HG03460 (cell line): ENCODE measurements around the gene ROGDI.
A peak's percentile ranks its signal among the peaks of the same experiment; 100 is the strongest.

ENCODE experiments used
- ATAC-seq: cut with Tn5 transposase; IDR thresholded peaks from one replicate; pipeline ENCODE4 v1.9.1; 2021; ENCODE audit not compliant: unreplicated experiment

ROGDI gene

DNA sequence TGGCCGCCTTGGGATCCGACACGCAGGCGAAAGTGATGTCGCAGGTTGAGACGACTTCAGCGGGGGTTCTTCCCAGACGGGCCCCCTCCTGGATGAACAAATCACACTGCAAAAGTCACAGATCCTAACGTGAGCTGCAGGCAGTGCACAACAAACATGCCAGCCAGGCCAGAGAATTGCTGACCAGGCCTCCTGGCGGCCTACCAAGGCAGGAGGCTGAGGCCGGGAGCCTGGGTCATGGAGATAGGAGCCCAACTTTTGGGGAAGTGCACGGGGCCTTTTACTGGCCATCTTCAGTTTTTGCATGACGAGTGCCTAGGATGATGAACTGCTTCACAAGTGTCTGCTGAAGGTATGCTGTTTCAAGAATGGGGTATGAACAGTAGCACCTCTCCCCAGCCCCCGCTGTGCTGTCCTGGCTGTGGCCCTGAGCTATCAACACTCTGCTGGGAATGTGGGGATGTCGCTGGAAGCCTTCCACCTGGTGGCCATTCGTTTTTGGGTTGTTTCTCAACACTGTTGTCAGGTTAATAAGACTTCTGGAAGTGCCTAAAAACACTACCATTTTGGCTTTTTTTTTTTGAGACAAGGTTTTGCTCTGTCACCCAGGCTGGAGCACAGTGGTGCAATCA is 12.2 kb upstream of the ROGDI start:
- ATAC-seq, result no peak

DNA sequence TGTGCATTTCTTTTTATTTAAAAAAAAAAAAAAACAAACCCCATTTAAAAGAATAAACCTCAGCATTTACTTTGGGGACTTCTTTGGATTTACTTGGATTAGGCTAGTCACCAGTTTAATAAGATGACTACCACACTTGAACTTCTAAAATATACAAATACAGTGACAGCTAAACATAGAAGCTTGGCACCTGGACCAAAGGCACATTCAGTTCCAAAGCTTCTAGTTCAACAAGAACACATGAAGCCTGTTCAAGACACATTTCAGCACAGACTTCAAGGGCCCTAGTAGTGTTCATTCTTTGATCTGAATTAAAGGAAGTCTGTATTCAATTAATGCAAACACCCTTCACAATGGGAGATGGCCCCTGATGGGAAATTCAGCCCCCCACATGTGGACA is 11.6 kb upstream of the ROGDI start:
- ATAC-seq, result no peak

DNA sequence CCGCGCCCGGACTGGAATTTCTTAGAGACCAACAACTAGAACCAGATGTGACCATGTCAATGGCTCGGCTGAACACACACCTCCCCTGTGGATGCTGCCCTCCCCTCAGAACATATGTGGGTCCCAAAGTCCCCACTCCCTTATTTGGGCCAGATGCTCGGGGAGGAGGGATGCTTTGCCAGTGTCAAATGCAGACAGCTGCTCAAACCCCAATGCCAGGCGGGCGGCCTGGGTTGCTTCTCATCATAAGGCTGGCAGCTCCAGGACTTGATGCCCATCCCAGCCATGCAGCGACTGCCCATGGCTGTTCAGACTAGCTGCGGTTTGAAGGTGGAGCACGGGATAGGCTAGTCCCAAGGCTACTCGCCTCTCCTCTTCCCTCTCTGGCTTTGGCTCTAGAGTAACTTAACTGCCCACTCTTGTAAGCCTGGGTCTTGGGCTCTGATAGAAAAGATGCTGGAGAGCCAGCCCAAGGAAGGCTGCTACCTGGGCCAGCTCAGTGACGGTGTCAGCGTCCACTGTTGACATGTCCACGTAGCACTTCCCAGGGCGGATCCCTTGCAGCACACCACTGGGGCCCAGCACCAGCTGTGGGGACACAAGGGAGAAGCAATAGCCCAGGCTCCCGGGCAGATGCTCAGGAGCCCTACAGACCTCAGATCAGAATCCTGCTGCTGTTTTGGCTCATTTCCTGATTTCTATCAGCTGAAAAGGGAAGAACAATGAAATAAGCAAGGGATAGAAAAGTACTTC is 11.0 kb upstream of the ROGDI start:
- ATAC-seq, result no peak

DNA sequence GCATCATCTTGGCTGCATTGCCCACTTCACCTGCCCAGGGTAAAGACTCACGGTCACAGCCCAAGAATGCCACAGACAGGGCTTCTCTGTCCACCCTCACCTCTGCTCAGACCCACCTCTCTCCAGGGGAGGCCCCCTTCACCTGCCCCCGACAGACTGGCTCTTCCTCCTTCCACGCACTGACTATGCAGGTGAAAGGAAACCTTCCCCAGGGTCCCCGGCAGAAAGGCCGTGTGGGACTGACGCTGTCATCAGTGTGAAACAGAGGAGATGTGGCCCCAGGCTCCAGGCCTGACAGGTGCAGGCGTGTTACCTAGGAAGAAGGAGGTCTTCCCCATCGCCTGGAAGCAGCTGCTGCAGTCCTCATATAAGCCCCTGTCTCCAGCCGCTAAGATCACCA is 9.3 kb upstream of the ROGDI start:
- ATAC-seq, result no peak

DNA sequence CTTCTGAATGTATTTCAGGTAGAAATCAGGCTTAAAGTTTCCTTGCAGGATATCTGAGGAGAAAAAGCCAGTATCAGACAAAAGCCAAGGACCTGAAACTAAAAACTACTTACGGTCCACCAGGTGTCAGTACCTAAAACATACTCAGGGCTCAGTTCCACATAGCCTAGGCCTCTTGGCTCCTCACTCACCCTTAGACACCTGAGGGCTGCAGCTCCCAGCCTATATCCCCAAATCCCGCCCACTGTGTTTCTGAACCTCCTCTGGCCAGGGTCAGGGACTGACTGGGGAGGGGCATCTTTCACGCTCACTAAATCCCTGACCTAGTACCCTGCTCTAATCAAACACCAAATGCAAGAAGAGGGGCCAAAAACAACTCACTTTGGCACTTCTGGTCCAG is 8.8 kb upstream of the ROGDI start:
- no peak for ATAC-seq

DNA sequence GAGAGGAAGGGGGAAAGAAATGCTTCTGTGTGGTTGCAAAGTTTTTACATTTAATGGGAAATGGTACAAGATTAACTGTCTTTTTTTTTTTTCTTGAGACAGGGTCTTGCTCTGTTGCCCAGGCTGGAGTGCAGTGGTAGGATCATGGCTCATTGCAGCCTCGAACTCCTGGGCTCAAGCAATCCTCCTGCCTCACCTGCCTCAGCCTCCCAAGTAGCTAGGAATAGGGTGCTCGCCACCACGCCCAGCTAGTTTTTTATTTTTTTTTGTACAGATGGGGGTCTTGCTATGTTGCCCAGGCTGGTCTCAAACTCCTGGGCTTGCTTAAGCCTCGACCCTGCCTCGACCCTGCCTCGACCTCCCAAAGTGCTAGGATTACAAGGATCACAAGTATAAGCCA is 3.8 kb upstream of the ROGDI start:
- ATAC-seq, result no peak

DNA sequence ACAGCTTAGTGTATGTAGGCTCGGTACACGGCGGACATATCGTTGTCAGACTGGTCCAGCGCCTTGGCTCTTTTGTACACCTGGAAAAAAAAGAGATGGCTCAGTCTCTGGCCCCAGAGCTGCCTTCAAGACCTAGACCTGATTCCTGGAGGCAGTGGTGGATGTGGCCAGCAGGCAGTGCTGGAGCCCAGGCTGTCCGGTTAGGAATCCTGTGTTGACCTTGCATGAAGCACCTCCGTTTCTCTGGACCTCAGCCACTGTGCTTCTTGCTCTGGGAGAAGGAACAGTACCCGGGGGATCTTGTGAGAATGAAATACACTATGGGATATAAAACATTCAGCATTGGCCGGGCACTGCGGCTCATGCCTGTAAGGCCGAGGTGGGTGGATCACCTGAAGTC is 2.8 kb upstream of the ROGDI start:
- ATAC-seq, result no peak

DNA sequence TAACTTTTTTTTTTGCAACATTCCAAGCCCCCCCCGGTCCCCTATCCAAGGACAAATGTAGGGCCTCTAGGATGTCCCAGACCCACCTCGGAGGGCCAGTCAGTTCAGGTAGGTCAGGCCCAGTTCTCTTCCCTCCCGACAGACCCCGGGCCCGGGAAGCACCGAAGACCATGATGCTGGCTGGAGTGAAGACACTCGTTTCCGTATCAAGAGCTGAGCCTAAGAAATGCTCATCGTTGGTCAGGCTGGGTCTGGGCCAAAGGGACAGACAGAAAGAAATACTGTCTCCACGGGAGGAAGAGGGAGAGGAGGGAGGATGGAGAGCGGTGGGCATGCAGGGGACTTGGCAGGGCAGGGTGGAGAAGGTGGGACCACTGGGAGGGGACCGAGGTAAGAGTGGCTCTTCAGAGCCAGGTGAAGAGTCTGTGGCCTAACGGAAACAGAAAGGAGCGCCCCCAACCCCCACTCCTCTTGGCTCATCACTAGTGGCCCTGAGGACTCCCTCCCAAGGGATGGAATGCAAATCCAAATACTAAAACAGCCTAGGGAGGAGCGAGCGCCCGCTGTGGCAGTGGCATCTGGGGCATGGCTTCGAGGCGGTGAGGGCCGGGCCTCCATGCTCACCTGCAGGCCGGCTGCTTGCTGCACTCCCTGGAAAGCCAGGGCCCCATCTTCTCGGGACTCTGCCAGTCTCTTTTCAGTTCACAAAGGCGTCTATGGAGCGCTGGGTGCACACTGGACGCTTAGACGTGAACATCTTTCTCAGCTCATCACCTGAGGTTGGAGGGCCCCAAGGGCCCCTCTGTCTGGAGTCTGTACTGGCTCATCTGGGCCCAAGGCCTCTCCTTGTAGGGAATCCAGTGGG is 1.7 kb upstream of the ROGDI start:
- no peak for ATAC-seq

DNA sequence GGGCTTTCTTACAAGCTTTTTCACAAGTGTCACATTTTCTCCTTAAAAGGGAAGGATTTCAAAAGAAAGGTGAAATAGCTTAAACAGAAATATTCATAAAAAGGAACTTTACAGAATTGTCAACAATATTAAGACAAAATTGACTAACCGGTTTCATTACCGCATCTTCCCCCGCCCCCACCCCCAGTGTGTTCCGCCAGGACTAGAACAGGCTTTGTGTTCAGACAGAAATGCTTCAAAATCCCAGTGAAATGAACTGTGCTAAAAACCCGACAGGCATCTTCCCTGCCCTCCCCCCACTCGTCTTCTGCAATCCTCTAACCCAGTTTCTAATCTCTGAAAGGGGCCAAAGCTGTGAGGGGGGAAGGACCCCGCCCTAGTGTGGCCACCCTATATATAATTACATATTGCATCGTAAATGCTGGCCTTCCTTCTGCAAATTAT is 990 bp upstream of the ROGDI start:
- ATAC-seq, result no peak

DNA sequence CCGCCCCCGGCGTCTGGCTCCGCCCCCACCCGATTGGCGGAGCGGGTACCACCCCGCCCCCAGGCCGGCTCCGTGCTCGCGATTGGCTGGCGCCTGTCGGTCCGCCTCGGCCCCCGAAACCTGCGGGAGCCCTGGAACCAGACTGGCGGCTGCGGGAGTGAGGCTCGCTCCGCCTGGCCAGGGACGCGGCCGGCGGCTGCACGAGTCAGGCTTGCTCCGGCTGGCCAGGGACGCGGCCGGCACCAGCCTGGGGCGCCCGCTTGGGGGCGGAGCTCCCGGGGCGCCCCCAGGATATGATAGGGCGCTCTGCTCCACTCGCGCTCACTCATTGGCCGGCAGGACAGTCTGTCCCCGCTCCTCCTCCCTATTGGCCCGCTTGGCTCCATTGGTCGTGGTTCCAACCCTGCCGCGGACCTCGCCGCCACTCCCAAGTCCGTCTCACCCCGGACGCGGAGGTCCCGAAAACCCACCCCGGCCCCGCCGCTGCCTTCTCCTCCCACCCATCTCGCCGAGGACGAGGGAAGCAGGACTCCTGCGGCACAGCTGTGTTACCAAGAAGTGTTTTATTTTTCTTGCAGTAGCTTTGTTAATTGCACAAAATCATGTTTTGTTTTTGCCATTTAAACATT is 340 bp upstream of the ROGDI start:
- peak; percentile 89 for ATAC-seq

DNA sequence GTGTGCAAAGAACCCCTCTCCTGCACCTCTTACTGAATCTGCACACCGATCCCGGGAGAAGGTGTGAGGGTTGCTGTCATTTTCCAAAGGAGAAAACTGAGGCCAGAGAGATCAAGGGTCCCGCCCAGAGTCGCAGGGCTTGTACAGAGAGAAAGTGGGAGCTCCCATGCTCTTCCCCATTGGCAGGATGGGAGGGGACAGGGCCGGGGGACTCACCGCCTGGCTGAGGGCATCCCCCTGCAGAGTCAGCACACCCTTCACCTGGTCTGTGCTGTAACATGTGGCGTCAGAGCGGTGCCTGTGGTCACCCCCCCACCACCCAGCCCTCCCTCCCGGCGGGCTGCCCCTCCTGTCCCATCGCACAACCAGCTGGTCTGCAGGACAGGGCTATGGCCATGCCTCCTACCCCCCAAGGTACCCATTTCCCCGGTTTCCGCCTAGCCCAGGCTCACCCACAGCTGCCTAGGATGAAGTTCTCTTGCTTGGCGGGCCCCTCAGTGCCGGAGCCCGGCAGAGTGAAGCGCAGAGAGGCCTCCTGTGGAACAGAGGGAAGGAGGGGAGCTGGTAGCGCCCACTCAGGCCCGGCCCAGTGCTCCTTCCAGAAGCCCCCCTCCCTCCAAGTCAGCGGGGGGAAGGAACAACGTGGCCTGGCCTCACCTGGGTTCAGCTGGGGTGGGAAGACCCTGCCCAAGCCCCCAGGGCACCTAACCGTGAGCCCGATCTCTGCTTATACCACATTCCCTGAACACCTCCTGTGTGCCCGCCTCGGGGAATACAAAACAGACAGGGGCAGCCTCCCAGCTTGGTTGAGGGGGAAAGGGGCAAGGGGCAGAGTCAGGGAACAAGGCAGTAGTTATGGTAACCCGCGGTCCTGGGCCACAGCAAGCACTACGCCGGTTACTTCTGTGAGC is 1.1 kb downstream of the ROGDI start:
- ATAC-seq, result no peak

DNA sequence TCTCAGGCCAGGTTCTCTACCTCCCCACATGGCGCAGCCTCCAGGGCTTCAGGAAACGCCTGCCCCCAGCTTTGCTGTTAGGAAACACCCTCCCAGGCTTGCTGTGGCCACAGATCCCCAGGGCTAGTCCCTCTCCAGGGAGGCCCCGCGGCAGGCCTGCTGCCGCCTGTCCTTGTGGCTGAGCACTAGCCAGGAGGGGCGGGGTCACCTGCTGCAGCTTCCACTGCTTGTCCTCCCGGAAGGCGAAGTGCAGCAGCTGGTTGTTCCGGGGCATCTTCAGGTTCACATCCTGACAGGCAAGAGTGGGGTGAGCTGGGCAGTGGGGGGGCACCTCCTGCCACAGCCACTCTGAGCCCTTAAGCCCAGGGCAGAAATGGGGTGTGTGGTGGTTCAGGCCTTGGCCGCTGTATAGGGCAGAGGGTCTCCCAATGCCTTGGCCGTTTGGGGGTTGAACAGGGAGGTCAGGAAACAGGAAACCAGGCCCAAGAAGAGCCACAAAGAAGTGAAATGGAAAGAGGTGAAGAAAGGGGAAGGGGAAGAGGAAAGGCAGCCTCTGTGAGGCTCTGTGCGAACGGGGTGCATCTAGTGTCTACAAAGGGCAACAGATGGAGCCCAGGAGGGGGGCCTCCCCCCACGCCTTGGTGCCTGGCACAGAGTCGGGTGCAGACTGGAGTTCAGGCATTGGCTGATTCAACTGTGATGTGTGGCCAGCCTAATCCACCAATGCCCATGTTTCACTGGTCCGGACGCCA is 2.0 kb downstream of the ROGDI start:
- no peak for ATAC-seq

DNA sequence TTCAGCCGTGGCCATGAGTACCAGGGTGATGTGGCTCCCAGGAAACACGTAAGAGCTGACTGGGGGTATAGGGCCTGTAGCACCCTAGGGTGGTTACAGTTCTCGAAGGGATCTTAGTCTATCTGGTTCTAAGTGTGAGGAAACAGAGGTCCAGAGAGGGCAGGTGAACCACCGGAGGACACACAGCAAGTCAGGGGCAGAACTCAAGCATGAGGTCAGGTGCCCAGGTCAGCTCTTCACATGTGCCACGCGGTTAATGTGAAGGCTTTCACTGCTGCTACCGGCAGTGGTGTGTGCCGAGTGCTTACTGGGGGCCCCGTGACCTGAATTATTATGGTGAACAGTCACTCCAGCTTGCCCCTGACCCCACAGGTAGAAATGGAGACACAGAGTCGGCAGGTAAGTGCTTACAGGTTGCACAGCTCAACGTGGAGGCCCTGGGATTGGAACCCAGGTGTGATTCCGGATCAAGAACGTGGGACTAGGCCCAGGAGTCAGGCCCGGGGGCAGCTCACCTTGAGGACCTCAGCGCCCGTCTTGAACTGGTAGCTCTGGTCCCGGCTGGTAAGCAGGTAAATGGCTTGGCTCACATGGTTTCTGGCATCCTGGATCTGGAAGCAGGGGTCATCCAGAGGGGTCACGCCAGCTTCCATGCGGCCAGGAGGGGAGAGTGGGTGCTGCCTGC is 3.1 kb downstream of the ROGDI start:
- no peak for ATAC-seq

DNA sequence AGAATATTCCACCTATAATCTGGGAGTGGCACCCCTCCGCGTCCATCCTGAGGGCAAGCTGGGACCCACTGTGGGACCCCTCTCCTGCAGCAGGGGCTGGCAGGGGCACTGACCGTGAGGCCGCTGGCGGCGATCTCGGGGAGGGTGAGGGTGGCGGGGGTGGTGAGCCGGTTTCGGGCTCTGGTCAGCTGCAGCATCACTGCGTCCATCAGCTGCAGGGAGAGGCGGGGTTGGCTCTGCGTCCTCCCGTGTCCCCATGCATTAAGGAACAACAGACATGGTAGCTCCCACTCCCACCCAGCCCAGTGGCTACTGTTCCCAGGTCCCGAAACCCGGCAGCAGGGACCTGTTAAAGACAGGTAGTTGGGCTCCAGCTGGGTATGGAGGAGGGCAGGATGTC is 4.0 kb downstream of the ROGDI start:
- ATAC-seq, result no peak

DNA sequence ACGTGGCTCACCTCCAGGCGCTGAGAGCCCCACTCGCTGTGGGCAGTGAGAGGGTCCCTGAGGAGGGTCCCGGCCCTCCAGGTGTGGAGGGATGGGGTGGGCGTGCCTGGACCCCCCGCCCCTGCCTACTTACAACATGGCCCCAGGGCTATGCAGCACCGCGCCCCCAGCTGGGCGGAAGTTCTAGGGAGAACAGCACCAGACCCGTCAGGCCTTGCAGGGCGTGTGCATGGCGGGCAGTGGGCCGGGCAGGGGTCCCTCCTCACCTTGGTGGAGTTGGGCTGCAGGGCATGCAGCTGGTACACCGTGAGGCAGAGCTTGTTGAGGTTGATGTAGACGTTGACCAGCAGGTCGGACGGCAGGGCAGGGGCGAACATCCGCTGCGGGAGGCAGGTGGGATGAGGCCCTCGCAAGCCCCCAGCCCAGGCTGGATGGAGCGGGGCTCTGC is 4.6 kb downstream of the ROGDI start:
- no peak for ATAC-seq

DNA sequence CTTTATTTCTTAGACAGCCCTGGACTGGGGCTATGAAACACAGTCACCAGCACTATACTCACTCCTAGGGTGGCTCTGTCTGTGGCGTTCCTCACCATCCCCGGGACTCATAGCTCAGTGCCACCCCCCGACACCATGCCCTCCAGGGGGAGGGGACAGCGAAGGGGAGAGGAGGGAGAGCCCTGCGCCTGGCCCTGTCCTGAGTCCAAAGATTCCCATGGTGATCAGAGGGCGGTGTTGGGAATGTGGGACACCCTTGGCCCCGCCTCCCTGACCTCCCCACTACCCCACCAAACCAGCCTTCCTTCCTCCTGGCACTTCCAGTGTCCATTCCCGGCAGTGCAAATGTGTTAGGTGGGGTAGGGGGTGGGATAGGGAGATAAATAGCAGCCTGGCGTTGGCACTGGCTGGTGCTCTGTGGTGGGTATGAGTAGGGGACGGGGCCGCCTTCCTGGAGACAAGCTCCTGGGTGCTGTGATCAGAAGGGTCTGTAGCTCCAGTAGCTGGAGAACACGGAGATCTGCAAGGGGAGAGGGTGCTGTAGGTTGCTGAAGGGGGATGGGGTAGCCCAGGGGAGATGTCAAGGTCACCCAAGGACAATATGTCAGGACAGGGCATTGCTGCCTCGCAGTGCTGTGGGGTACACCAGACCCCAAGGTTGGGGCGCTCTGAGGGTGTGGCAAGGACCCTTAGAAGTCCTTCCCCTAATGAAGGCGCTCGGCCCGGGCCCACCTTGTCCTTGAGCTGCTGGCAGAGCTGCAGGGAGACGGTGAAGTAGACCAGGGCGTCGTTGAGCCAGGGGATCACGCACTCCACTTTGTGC is 5.2 kb downstream of the ROGDI start:
- ATAC-seq, result no peak

DNA sequence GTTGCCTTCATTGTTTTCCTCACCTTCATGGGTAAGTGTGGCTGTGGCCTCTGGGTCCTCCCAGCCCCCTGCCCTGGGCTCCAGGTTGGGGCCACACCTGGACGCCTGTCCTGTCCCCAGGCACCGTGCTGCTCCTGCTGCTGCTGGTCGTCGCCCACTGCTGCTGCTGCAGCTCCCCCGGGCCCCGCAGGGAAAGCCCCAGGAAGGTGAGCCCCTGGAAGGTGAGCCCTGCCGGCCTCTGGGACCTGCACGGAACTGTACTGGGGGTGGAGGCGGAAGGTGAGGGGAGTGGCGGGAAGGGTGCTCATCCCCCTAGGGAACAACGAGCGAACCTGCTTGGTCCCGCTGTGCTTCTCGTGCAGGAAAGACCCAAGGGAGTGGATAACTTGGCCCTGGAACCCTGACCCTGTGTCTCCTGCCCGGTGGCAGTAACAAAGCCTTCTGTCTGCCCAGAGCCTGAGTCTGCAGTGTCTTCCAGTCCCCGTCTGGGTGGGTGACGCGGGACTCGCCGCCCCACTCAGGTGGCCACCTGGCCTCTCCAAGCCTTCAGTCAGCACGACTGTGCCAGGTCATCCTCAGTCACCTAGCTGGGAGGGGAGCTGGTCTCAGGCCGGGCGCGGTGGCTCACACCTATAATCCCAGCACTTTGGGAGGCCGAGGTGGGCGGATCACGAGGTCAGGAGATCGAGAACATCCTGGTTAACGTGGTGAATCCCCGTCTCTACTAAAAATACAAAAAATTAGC is 6.4 kb downstream of the ROGDI start:
- ATAC-seq, result no peak
